ENCODE data around the gene FSIP1. TPM values are rescaled to one million over a fixed set of nuclear protein-coding genes. Genes with fewer than 3 reads are reported as not detected.

The FSIP1 gene
- total and polyA plus RNA-seq, 9 of the 15 experiments (the other 6 are each of a cell fraction or from before 2014, with no cell fraction given) = 0.07 to 0.51 (median 0.29) TPM

GRCh38 chr15:39782441-39783138 lies at the start of gene FSIP1 (continued):
- peak; percentile 43 for TF ChIP-seq POLR2B (IDR thresholded peaks at IDR 0.05; ENCODE audit: low read depth, partially characterized antibody)
- peak; percentile 58 for TF ChIP-seq PCBP1 (IDR thresholded peaks at IDR 0.05; ENCODE audit: low read depth, low read length, poor library complexity, severe bottlenecking)
- TF ChIP-seq ZNF282 (CRISPR knock-in tag; IDR thresholded peaks at IDR 0.05) = no peak
- no peak; a peak in 1 of 4 replicates for TF ChIP-seq KDM4B (IDR thresholded peaks at IDR 0.05; ENCODE audit: borderline replicate concordance in 2 of 2, low read depth in 1 of 2)
- no peak for TF ChIP-seq HMG20A (CRISPR knock-in tag; conservative IDR thresholded peaks at IDR 0.05)
- no peak for TF ChIP-seq EHMT2 (IDR thresholded peaks at IDR 0.05)
- TF ChIP-seq RBM39 (optimal IDR thresholded peaks at IDR 0.05; ENCODE audit: low read depth, low read length) = no peak
- no peak for TF ChIP-seq SRSF3 (IDR thresholded peaks at IDR 0.05; ENCODE audit: insufficient read depth, low read length)
- TF ChIP-seq RNF219 (CRISPR knock-in tag; IDR thresholded peaks at IDR 0.05) = no peak
- no peak for TF ChIP-seq ZNF41 (CRISPR knock-in tag; conservative IDR thresholded peaks at IDR 0.05)
- no peak for TF ChIP-seq MEF2A (IDR thresholded peaks at IDR 0.05; ENCODE audit: control insufficient read depth, low read depth, low read length)
- no peak for TF ChIP-seq ARID3B (CRISPR knock-in tag; IDR thresholded peaks at IDR 0.05; ENCODE audit: borderline replicate concordance)
- peak; percentile 91 for TF ChIP-seq MXI1 (IDR thresholded peaks at IDR 0.05; ENCODE audit: low read depth, low read length)
- TF ChIP-seq HSF4 (CRISPR knock-in tag; IDR thresholded peaks at IDR 0.05; ENCODE audit: borderline replicate concordance) = no peak
- TF ChIP-seq ZNF175 (CRISPR knock-in tag; IDR thresholded peaks at IDR 0.05; ENCODE audit: low read depth) = no peak
- TF ChIP-seq ZBTB5 (IDR thresholded peaks at IDR 0.05) = no peak
- no peak for TF ChIP-seq ARID3A (IDR thresholded peaks at IDR 0.05; ENCODE audit: borderline replicate concordance, low read depth, low read length)
- no peak for TF ChIP-seq KAT7 (CRISPR knock-in tag; IDR thresholded peaks at IDR 0.05; ENCODE audit: borderline replicate concordance)
- no peak for TF ChIP-seq WHSC1 (IDR thresholded peaks at IDR 0.05; ENCODE audit: low read length)
- no peak for TF ChIP-seq ZNF76 (CRISPR knock-in tag; IDR thresholded peaks at IDR 0.05; ENCODE audit: borderline replicate concordance)
- no peak for TF ChIP-seq MTF1 (CRISPR knock-in tag; IDR thresholded peaks at IDR 0.05; ENCODE audit: borderline replicate concordance)

All from K562 (cell line).